ENCODE data around the gene RASSF7.
A peak's percentile ranks its signal among the peaks of the same experiment; 100 is the strongest.

Gene RASSF7

DNA sequence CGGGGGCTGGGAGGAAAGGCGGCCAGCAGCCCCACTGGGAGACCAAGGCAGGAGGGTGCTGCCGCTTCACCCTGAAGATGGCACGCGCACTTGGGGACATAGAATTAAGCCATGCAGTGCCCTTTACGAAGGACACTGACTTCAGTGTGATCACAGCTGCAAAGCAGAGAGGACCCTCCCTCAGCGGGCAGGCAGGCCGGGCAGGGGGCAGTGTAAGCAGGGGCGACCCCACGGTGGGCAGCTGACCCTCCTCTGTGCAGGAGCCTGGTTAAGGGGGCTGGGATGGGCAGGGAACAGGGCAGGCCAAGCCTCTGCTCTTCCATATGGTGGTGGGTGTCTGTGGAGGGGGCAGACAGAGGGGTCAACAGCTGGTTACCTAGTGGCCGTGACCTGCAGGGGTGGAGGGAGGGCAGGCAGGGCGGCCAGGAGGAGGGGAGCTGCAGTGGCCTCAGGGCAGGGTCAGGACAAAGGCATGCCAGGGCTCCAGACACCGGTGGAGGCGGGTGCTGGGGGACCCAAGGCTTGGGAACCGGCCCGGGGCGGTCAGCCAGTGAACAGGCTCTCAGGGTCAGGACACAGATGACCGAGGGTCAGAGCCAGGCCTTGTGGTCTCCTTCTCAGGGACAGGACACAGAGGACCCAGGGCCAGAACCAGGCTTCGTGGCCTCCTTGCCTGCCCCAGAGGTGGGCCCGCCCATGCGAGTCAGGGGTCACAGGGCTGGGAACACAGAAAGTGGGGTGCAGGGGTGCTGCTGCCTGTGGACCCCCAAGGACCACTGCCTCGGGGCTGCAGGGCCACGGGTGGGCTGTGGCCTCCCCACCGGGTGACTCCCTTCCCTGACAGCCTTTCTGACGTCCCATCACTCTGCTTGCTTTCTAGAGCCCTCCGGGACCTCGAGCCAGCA, 7.4 kb upstream of the RASSF7 start:
- DNase-seq = no peak

GRCh38 chr11:553988-554340, 6.8 kb upstream of the RASSF7 start:
- DNase-seq = no peak

DNA sequence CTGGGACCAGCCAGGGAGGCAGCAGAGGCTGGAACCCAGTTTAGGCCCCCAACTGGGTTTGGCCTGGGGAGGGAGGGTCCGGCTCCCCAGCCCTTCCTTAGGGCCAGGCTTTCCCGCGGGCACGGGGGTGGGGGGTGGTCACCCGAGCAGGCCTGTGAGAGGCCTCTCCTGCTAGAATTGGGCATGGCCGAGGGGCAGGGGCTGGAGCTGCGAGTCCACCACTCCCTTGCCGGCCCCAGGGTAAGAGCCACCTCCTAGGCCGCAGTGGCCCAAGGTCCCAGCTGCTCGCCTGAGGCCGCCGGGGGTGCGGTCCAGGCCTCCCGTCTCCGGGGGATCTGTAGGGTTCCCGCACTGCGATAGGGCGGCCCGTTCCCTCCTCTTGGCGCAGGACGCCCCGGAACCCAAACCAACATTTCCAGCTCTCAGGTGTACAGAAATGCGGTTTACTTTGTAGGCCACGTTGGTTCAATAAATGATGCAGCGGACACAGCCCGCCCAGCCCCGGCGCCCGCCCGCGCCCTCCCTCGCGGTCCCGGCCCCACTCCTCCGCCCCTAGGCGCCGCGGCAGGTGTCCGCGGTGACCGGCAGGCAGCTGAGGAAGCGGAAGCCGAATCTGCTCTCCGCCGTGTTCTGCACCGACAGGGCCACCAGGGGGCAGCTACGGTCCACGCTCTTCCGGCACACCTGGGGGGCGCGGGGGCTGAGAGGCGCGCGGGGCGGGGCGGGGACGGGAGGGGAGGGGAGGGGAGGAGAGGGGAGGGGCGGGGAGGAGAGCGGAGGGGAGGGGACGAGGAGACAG, 6.1 kb upstream of the RASSF7 start:
- peak; percentile 43 for DNase-seq

- DNase-seq = no peak
These were observed 5.5 kb upstream of the RASSF7 start for GRCh38 chr11:555227-555779.

- DNase-seq = no peak
These were observed 4.7 kb upstream of the RASSF7 start for GRCh38 chr11:555780-556661.

- DNase-seq = no peak
These were observed 4.0 kb upstream of the RASSF7 start for GRCh38 chr11:556662-557256.

GRCh38 chr11:557328-558132, 3.2 kb upstream of the RASSF7 start:
- no peak for DNase-seq

- DNase-seq = no peak
These were observed 2.3 kb upstream of the RASSF7 start for GRCh38 chr11:558503-558902.

- no peak for DNase-seq
These were observed 1.6 kb upstream of the RASSF7 start for GRCh38 chr11:559020-559620.

DNA sequence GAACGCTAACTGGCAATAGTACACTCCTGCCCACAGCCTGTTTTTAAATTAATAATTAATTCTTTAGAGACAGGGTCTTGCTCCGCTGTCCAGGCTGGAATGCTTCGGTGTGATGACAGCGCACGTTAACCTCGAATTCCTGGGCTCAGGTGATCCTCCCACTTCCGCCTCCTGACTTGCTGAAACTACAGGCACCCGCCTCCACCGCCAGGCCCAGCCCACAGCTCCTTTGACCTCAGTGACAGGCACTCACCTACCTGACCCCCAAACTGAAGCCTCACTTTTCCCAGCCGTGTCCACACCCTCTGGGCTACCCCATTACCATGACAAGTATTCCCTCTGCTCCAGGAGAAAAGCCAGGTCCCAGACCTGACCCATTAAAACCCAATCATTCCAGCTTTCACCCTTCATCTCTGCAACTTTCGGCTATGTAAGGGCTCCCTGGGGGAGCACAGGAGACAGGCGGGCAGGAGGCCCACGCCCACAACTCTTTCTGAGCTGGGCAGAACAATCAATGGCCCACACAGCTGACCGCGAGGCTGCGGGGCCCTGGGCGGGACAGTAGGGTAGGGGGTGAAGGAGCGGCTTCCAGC, 962 bp upstream of the RASSF7 start:
- no peak for DNase-seq

GRCh38 chr11:561148-562003, 606 bp downstream of the RASSF7 start:
- peak; percentile 12 for DNase-seq

GRCh38 chr11:562046-562645, 1.4 kb downstream of the RASSF7 start:
- no peak for DNase-seq

DNA sequence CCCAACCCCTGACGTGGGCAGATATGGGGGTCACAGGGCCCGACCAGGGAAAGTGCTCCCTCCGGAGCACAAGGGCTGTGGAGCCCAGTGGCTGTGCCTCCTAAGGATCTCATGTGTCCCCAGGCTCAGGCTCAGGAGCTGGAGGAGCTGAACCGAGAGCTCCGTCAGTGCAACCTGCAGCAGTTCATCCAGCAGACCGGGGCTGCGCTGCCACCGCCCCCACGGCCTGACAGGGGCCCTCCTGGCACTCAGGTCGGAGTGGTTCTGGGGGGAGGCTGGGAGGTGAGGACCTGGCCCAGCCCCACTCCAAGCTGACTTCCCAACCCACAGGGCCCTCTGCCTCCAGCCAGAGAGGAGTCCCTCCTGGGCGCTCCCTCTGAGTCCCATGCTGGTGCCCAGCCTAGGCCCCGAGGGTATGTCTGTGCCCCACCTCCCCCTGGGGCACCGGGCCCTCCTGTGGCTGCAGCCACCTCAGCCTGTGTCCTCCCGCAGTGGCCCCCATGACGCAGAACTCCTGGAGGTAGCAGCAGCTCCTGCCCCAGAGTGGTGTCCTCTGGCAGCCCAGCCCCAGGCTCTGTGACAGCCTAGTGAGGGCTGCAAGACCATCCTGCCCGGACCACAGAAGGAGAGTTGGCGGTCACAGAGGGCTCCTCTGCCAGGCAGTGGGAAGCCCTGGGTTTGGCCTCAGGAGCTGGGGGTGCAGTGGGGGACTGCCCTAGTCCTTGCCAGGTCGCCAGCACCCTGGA, 2.5 kb downstream of the RASSF7 start:
- no peak for DNase-seq

- no peak for DNase-seq
These were observed 3.2 kb downstream of the RASSF7 start for GRCh38 chr11:563812-564578.

GRCh38 chr11:565921-566509, 5.2 kb downstream of the RASSF7 start:
- DNase-seq = no peak

DNA sequence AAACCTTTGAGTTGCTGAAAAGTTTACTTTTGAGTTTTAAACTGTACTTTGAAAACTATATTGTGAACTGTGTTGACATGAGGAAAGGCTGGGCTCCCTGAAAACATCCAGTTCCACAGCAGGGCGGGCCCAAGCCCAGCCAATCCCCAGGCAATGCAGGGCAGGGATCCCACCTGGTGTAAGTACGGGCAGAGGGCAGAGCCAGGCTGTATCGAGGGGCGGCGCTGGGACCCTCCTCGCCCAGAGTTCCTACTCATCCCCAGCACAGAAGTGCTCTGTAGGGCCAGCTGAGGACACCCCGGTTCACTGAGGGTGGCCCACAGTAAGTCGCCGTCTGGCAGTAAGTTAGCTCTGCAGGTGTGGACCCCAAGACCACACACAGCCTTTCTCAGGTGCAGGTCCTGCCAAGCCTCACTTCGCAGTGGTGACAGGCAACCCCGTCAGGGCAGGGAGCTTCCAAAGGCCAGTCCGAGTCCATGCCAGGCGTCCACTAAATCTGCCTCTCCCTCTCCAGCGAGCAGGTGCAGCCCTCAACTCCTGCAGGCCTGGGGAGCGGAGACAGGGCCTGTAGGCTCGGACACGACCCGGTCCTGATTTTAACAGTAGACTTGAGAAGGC, 6.3 kb downstream of the RASSF7 start:
- DNase-seq = no peak
